ENCODE measurements around the gene KREMEN1. TPM values are rescaled to one million over a fixed set of nuclear protein-coding genes. Genes with fewer than 3 reads are reported as not detected.

Gene KREMEN1
- total RNA-seq, 1 experiment from 2014 or later = not detected

GRCh38 chr22:29211466-29211865 lies 138.6 kb downstream of the KREMEN1 start:
- peaks cover 16% of the 10 kb centered on the region for H3K4me1 ChIP-seq (ENCODE audit: low read length)
- H3K36me3 ChIP-seq (ENCODE audit: insufficient read depth, low read length) = no peaks in the 10 kb centered on the region
- H3K9me2 ChIP-seq (replicated peaks; ENCODE audit: insufficient read depth, low read length) = no peaks in the 10 kb centered on the region
- no peak overlapping the region for H3K9ac ChIP-seq (ENCODE audit: low read length)
- H3K9me3 ChIP-seq (ENCODE audit: low read length) = no peaks in the 10 kb centered on the region
- H3K27me3 ChIP-seq (ENCODE audit: low read length) = no peaks in the 10 kb centered on the region; the same call in 1 of the 2 replicates
- H3K79me2 ChIP-seq (ENCODE audit: low read length) = no peaks in the 10 kb centered on the region
- H3K27ac ChIP-seq (ENCODE audit: low read length) = no peak overlapping the region
- peaks cover 12% of the 10 kb centered on the region; the same call in 1 of the 2 replicates for H4K20me1 ChIP-seq (ENCODE audit: insufficient read depth, low read depth, low read length)
- H2AFZ ChIP-seq (ENCODE audit: low read length) = no peak overlapping the region
- no peak for DNase-seq
- H3K4me3 ChIP-seq (ENCODE audit: low read length) = no peak overlapping the region
- no peak overlapping the region for H3K4me2 ChIP-seq (ENCODE audit: low read depth, low read length, poor library complexity, severe bottlenecking)

GRCh38 chr22:29212743-29213142 lies 139.9 kb downstream of the KREMEN1 start:
- H3K36me3 ChIP-seq (ENCODE audit: insufficient read depth, low read length) = no peaks in the 10 kb centered on the region
- no peaks in the 10 kb centered on the region for H3K9me3 ChIP-seq (ENCODE audit: low read length)
- no peaks in the 10 kb centered on the region; the same call in 1 of the 2 replicates for H3K27me3 ChIP-seq (ENCODE audit: low read length)
- H3K4me1 ChIP-seq (ENCODE audit: low read length) = peaks cover 16% of the 10 kb centered on the region
- no peak overlapping the region for H2AFZ ChIP-seq (ENCODE audit: low read length)
- H3K4me3 ChIP-seq (ENCODE audit: low read length) = no peak overlapping the region
- no peak for DNase-seq
- H4K20me1 ChIP-seq (ENCODE audit: insufficient read depth, low read depth, low read length) = peaks cover 6% of the 10 kb centered on the region; the same call in 1 of the 2 replicates
- no peak overlapping the region for H3K27ac ChIP-seq (ENCODE audit: low read length)
- no peak overlapping the region for H3K4me2 ChIP-seq (ENCODE audit: low read depth, low read length, poor library complexity, severe bottlenecking)
- H3K79me2 ChIP-seq (ENCODE audit: low read length) = no peaks in the 10 kb centered on the region
- H3K9ac ChIP-seq (ENCODE audit: low read length) = no peak overlapping the region
- H3K9me2 ChIP-seq (replicated peaks; ENCODE audit: insufficient read depth, low read length) = no peaks in the 10 kb centered on the region

- Histone ChIP-seq H3K4me2 (ENCODE audit: low read depth, low read length, poor library complexity, severe bottlenecking) (no peak overlapping the region), H2AFZ (ENCODE audit: low read length) (no peak overlapping the region), H3K4me1 (ENCODE audit: low read length) (peaks cover 9% of the 10 kb centered on the region), H3K9me2 (replicated peaks; ENCODE audit: insufficient read depth, low read length) (no peaks in the 10 kb centered on the region), H3K4me3 (ENCODE audit: low read length) (no peak overlapping the region), H3K79me2 (ENCODE audit: low read length) (no peaks in the 10 kb centered on the region), H3K9ac (ENCODE audit: low read length) (no peak overlapping the region), H3K27ac (ENCODE audit: low read length) (no peak overlapping the region), H4K20me1 (ENCODE audit: insufficient read depth, low read depth, low read length) (peaks cover 6% of the 10 kb centered on the region; the same call in 1 of the 2 replicates), H3K36me3 (ENCODE audit: insufficient read depth, low read length) (no peaks in the 10 kb centered on the region), H3K9me3 (ENCODE audit: low read length) (no peaks in the 10 kb centered on the region), H3K27me3 (ENCODE audit: low read length) (no peaks in the 10 kb centered on the region; the same call in 1 of the 2 replicates)
- DNase-seq = no peak
Observed at GRCh38 chr22:29213493-29213892, 140.7 kb downstream of the KREMEN1 start.

DNA sequence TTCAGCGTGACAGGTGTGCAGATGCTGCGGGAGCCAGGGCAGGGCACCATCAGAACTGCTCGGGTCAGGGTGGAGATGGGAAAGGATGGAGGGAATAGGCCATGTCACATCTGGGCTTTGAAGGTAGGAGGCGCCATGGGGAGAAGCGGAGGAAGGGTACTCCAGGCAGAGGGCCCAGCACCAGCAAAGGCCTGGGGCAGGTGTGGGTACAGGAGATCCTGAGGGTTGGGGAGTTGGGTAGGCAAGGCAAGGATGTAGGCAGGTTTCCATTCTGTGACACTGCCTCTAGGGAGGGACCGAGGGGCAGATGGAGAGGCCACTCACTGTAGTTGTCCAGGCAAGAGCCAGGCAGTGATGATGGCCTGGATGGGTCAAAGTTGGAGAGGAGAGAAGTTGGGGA lies 141.4 kb downstream of the KREMEN1 start:
- Histone ChIP-seq H3K4me3 (ENCODE audit: low read length) (no peak overlapping the region), H3K79me2 (ENCODE audit: low read length) (no peaks in the 10 kb centered on the region), H3K4me1 (ENCODE audit: low read length) (peaks cover 2% of the 10 kb centered on the region), H3K27ac (ENCODE audit: low read length) (no peak overlapping the region), H3K36me3 (ENCODE audit: insufficient read depth, low read length) (no peaks in the 10 kb centered on the region), H3K4me2 (ENCODE audit: low read depth, low read length, poor library complexity, severe bottlenecking) (no peak overlapping the region), H3K9me2 (replicated peaks; ENCODE audit: insufficient read depth, low read length) (no peaks in the 10 kb centered on the region), H3K9ac (ENCODE audit: low read length) (no peak overlapping the region), H4K20me1 (ENCODE audit: insufficient read depth, low read depth, low read length) (peaks cover 5% of the 10 kb centered on the region; the same call in 1 of the 2 replicates), H3K27me3 (ENCODE audit: low read length) (no peaks in the 10 kb centered on the region; the same call in 1 of the 2 replicates), H3K9me3 (ENCODE audit: low read length) (no peaks in the 10 kb centered on the region), H2AFZ (ENCODE audit: low read length) (no peak overlapping the region)
- no peak for DNase-seq

GRCh38 chr22:29215012-29215860 lies 142.4 kb downstream of the KREMEN1 start:
- no peaks in the 10 kb centered on the region; the same call in 1 of the 2 replicates for H3K27me3 ChIP-seq (ENCODE audit: low read length)
- H3K4me3 ChIP-seq (ENCODE audit: low read length) = no peak overlapping the region
- no peaks in the 10 kb centered on the region for H3K9me3 ChIP-seq (ENCODE audit: low read length)
- no peaks in the 10 kb centered on the region for H3K9me2 ChIP-seq (replicated peaks; ENCODE audit: insufficient read depth, low read length)
- no peak overlapping the region for H3K4me2 ChIP-seq (ENCODE audit: low read depth, low read length, poor library complexity, severe bottlenecking)
- H3K36me3 ChIP-seq (ENCODE audit: insufficient read depth, low read length) = no peaks in the 10 kb centered on the region
- no peak overlapping the region for H3K9ac ChIP-seq (ENCODE audit: low read length)
- no peak overlapping the region for H3K27ac ChIP-seq (ENCODE audit: low read length)
- no peak overlapping the region for H2AFZ ChIP-seq (ENCODE audit: low read length)
- DNase-seq = no peak
- no peaks in the 10 kb centered on the region for H3K79me2 ChIP-seq (ENCODE audit: low read length)
- H4K20me1 ChIP-seq (ENCODE audit: insufficient read depth, low read depth, low read length) = no peaks in the 10 kb centered on the region; the same call in 1 of the 2 replicates
- no peaks in the 10 kb centered on the region; the same call in none of the 2 replicates for H3K4me1 ChIP-seq (ENCODE audit: low read length)

DNA sequence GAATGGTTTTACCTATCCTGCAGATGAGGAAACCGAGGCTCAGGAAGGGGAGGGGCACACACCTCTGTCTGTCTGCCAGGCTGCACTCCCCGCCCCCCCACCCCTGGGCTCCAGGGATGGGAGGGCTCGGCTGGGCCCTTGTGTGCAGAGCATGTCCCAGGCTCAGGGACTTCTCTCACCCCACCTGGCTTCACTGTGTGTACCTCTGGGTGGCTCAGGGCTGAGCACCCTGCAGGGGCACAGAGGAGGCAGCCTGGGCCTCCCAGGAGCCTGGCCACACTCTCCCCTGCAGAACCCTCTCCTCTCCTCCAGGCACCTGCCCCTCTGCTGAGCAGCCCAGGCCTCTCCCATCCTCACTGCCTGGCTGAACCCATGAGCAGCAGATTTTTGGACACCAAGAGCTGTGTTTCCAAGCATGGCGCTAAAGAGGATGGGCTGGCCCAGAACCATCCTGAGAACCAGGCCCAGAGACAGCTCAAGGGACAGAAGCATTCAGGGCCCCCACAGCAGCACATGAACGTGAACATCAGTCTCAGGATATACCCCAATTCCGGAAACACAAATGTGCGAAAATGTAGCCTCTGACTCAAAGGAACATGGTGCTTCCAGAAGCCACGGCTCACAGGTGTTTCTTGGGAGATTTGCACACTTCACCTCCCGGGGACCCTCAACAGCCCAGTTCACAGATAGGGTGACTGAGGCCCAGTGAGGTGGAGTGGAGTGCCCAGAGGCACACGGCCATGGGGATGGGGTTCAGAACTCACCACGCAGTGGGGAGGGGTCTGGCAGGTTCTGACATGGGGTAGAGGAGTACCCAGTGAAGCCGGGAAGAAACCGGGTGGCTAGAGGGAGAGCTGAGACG lies 143.4 kb downstream of the KREMEN1 start:
- Histone ChIP-seq H3K27ac (ENCODE audit: low read length) (no peak overlapping the region), H3K9ac (ENCODE audit: low read length) (no peak overlapping the region), H3K27me3 (ENCODE audit: low read length) (no peaks in the 10 kb centered on the region; the same call in 1 of the 2 replicates), H2AFZ (ENCODE audit: low read length) (no peak overlapping the region), H3K36me3 (ENCODE audit: insufficient read depth, low read length) (no peaks in the 10 kb centered on the region), H3K4me3 (ENCODE audit: low read length) (no peak overlapping the region), H3K9me3 (ENCODE audit: low read length) (no peaks in the 10 kb centered on the region), H3K9me2 (replicated peaks; ENCODE audit: insufficient read depth, low read length) (no peaks in the 10 kb centered on the region), H3K4me1 (ENCODE audit: low read length) (no peaks in the 10 kb centered on the region; the same call in none of the 2 replicates), H3K79me2 (ENCODE audit: low read length) (no peaks in the 10 kb centered on the region), H4K20me1 (ENCODE audit: insufficient read depth, low read depth, low read length) (no peaks in the 10 kb centered on the region; the same call in 1 of the 2 replicates), H3K4me2 (ENCODE audit: low read depth, low read length, poor library complexity, severe bottlenecking) (no peak overlapping the region)
- no peak for DNase-seq

DNA sequence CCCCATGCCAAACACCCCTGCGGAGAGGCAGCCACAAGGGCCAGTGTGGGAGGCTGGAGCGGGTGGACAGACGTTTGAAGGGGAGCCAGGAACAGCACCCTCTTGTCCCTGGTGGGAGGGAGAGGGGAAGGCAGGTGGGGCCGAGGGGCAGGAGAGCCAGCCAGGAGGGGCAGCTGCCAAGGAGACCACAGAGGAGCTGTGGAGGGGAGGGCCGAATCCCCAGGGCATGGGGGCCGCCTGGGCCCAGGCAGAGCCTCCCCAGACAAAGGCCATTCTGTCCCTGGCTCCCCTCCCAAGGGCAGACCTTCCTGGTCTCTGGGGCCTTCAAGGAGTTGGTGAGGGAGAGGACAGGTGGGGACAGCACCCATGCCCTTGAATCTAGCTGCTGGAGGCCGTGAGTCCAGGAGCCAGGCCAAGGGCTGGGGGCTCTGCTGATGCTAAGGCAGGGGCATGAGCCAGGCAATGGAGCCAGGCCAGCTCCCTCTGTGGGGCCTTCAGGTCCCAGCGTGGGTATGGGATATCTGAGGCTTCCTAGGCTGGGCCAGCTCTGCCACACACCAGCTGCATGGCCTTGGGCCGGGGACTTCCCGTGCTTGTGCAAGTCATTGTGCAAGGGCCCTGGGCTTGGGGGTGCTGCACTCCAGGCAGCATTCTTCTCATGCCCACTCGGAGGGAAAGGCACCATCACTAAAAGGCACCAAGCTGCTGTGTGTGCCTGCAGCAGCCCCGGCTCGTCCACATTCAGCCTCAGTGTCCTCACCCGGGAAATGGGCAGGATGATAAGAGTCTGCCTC lies 144.2 kb downstream of the KREMEN1 start:
- no peaks in the 10 kb centered on the region; the same call in 1 of the 2 replicates for H4K20me1 ChIP-seq (ENCODE audit: insufficient read depth, low read depth, low read length)
- no peak for DNase-seq
- no peaks in the 10 kb centered on the region for H3K79me2 ChIP-seq (ENCODE audit: low read length)
- no peaks in the 10 kb centered on the region for H3K9me2 ChIP-seq (replicated peaks; ENCODE audit: insufficient read depth, low read length)
- H3K4me1 ChIP-seq (ENCODE audit: low read length) = no peaks in the 10 kb centered on the region; the same call in none of the 2 replicates
- no peaks in the 10 kb centered on the region for H3K36me3 ChIP-seq (ENCODE audit: insufficient read depth, low read length)
- no peak overlapping the region for H3K4me2 ChIP-seq (ENCODE audit: low read depth, low read length, poor library complexity, severe bottlenecking)
- no peak overlapping the region for H3K27ac ChIP-seq (ENCODE audit: low read length)
- no peak overlapping the region for H2AFZ ChIP-seq (ENCODE audit: low read length)
- H3K9ac ChIP-seq (ENCODE audit: low read length) = no peak overlapping the region
- H3K4me3 ChIP-seq (ENCODE audit: low read length) = no peak overlapping the region
- H3K9me3 ChIP-seq (ENCODE audit: low read length) = no peaks in the 10 kb centered on the region
- H3K27me3 ChIP-seq (ENCODE audit: low read length) = no peaks in the 10 kb centered on the region
